Loucy (cell line): ENCODE results near the gene DSC1.

Source experiments
- H2AFZ ChIP-seq: fragments of 200-600 bp; sonication (generic); 2 replicates; pipeline ENCODE4 v1.6.0; 2016; ENCODE audit warnings: antibody characterized with exemption, mild to moderate bottlenecking, low read length, moderate library complexity
- H3F3A ChIP-seq: fragments of 200-600 bp; 2 replicates; pipeline ENCODE4 v1.6.0; 2016; ENCODE audit warnings: antibody characterized with exemption, low read depth, mild to moderate bottlenecking
- H3K27me3 ChIP-seq: fragments of 200-600 bp; sonication (generic); 2 replicates; pipeline ENCODE4 v1.6.1; 2014; ENCODE audit warnings: low read length, mild to moderate bottlenecking; ENCODE audit not compliant: insufficient read depth, poor library complexity, severe bottlenecking
- H3K36me3 ChIP-seq: fragments of 200-600 bp; sonication (generic); 2 replicates; pipeline ENCODE4 v1.6.1; 2016; ENCODE audit warnings: low read length; ENCODE audit not compliant: insufficient read depth
- H3K4me1 ChIP-seq: fragments of 200-600 bp; sonication (generic); 2 replicates; pipeline ENCODE4 v1.5.1; 2014; ENCODE audit warnings: low read length, mild to moderate bottlenecking; ENCODE audit not compliant: insufficient read depth, poor library complexity, severe bottlenecking
- H3K4me2 ChIP-seq: fragments of 200-600 bp; sonication (generic); 2 replicates; pipeline ENCODE4 v1.6.0; 2014; ENCODE audit warnings: antibody characterized with exemption, low read length, low read depth, mild to moderate bottlenecking; ENCODE audit not compliant: poor library complexity, severe bottlenecking
- H3K4me3 ChIP-seq: fragments of 200-600 bp; sonication (generic); 2 replicates; pipeline ENCODE4 v1.5.1; 2014; ENCODE audit warnings: low read length, mild to moderate bottlenecking, mixed read lengths; ENCODE audit not compliant: poor library complexity, severe bottlenecking
- H3K79me2 ChIP-seq: fragments of 200-600 bp; sonication (generic); 2 replicates; pipeline ENCODE4 v1.6.1; 2014; ENCODE audit warnings: low read length; ENCODE audit not compliant: insufficient read depth
- H3K9ac ChIP-seq: fragments of 200-600 bp; sonication (generic); 2 replicates; pipeline ENCODE4 v1.6.0; 2014; ENCODE audit warnings: mild to moderate bottlenecking, low read depth, low read length, moderate library complexity; ENCODE audit not compliant: poor library complexity, severe bottlenecking
- H3K9me2 ChIP-seq: fragments of 200-600 bp; sonication (generic); replicated peaks from 2 replicates; pipeline ENCODE4 v1.6.1; 2016; ENCODE audit warnings: low read depth, low read length, mixed read lengths
- H3K9me3 ChIP-seq: fragments of 200-600 bp; sonication (generic); 2 replicates; pipeline ENCODE4 v1.6.1; 2014; ENCODE audit warnings: mild to moderate bottlenecking, antibody characterized with exemption, low read length, low read depth; ENCODE audit not compliant: insufficient read depth
- H4K20me1 ChIP-seq: fragments of 200-600 bp; sonication (generic); 2 replicates; pipeline ENCODE4 v1.6.0; 2014; ENCODE audit warnings: antibody characterized with exemption, low read length, mild to moderate bottlenecking; ENCODE audit not compliant: insufficient read depth, poor library complexity, severe bottlenecking
- EZH2phosphoT487 ChIP-seq: fragments of 200-600 bp; IDR thresholded peaks from 2 replicates; pipeline ENCODE4 v1.6.1; 2018; ENCODE audit warnings: antibody characterized with exemption, mild to moderate bottlenecking, moderate library complexity, borderline replicate concordance
- TF ChIP-seq, protein P1 (sequence below): fragments of 200-600 bp; sonication (generic); conservative IDR thresholded peaks from 2 replicates; pipeline ENCODE4 v1.5.1; 2014; ENCODE audit warnings: mild to moderate bottlenecking, antibody characterized with exemption, low read length

DSC1 gene

DNA sequence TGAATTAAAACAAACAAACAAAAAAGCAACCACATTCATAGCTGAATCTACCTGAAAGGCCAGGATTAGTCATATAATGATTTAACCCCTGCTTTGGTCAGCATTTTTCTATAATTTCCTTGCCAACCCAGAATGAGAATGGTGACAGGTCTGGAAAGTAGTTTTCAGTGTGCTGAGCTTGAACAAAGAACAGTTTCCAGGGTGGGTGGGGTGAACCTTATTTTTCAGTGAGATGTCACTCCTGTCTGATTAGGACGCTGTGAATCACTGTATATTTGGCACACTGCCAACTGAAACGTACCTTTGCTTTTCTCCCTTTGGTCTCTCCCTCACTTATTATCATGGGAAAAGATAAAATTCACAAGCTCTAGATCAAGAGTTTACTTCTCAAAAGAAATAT, 35.0 kb upstream of the DSC1 start:
- H3K9ac ChIP-seq = no peak overlapping the region
- TF ChIP-seq, protein P1, sequence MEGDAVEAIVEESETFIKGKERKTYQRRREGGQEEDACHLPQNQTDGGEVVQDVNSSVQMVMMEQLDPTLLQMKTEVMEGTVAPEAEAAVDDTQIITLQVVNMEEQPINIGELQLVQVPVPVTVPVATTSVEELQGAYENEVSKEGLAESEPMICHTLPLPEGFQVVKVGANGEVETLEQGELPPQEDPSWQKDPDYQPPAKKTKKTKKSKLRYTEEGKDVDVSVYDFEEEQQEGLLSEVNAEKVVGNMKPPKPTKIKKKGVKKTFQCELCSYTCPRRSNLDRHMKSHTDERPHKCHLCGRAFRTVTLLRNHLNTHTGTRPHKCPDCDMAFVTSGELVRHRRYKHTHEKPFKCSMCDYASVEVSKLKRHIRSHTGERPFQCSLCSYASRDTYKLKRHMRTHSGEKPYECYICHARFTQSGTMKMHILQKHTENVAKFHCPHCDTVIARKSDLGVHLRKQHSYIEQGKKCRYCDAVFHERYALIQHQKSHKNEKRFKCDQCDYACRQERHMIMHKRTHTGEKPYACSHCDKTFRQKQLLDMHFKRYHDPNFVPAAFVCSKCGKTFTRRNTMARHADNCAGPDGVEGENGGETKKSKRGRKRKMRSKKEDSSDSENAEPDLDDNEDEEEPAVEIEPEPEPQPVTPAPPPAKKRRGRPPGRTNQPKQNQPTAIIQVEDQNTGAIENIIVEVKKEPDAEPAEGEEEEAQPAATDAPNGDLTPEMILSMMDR = no peak
- no peak for TF ChIP-seq EZH2phosphoT487
- H4K20me1 ChIP-seq = no peaks in the 10 kb centered on the region
- no peaks in the 10 kb centered on the region for H3K9me3 ChIP-seq
- no peaks in the 10 kb centered on the region for H3K79me2 ChIP-seq
- H3K4me3 ChIP-seq = no peak overlapping the region
- no peaks in the 10 kb centered on the region for H3K4me1 ChIP-seq
- H3K36me3 ChIP-seq = no peaks in the 10 kb centered on the region
- no peak overlapping the region for H3K4me2 ChIP-seq
- no peaks in the 10 kb centered on the region for H3F3A ChIP-seq
- H2AFZ ChIP-seq = no peak overlapping the region
- no peaks in the 10 kb centered on the region for H3K27me3 ChIP-seq
- H3K9me2 ChIP-seq = no peaks in the 10 kb centered on the region

DNA sequence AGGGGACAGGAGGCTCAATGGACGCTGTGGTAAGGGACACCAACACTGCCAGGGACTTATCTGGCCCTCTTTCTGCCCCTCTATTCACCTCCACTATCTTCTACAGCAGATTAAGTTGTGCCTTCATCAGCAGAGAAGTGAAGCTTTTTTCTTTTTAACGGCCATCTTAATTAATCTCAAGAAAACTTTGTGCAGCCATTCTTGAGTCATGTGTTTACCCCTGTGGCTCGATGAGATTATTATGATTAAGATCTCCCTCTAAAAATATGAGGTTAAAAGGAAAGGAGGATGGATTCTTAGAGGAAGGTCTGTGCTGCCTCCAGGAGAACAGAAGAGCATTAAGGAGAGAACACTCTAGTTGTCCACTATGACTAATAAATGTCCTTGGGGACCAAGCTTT, 32.4 kb upstream of the DSC1 start:
- TF ChIP-seq EZH2phosphoT487 = no peak
- TF ChIP-seq, protein P1 = no peak
- no peaks in the 10 kb centered on the region for H4K20me1 ChIP-seq
- H3K4me3 ChIP-seq = no peak overlapping the region
- no peaks in the 10 kb centered on the region for H3K27me3 ChIP-seq
- H3K9me3 ChIP-seq = no peaks in the 10 kb centered on the region
- H3K9ac ChIP-seq = no peak overlapping the region
- no peaks in the 10 kb centered on the region for H3K4me1 ChIP-seq
- H2AFZ ChIP-seq = no peak overlapping the region
- H3K9me2 ChIP-seq = no peaks in the 10 kb centered on the region
- no peaks in the 10 kb centered on the region for H3K36me3 ChIP-seq
- no peaks in the 10 kb centered on the region for H3K79me2 ChIP-seq
- H3F3A ChIP-seq = no peaks in the 10 kb centered on the region
- H3K4me2 ChIP-seq = no peak overlapping the region

DNA sequence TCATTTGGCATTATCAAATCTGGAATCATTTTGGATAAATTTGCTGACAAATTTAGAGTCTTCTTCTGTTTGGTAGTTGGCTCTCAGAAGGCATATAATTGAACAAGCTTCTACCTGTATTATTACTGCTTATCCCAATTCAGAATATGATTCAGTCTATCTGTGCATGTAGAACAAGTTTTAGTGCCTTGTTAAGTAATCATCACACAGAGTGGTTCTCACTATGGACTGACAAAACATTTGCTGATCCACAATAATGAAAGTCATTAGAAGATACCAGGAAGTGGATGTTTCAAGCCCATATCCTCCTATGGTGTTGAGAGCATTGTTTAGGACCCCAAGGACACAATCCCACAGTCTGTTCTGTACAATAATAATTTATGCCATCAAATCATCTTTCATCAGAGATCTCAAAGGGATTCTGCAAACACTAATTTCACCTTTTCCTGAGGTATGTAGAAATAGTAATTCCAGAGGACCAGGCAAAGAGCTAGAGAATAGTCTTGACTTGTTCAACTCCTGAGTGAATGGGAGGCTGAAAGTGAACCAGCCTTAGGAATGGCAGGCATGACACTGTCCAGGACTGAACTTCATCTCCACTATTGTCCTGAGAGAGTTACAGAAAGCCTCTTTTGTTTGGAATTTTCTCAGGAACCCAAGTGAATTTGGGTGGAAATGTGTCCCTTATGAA, 29.6 kb upstream of the DSC1 start:
- Histone ChIP-seq H4K20me1 (no peaks in the 10 kb centered on the region), H3K4me2 (no peak overlapping the region), H3K36me3 (no peaks in the 10 kb centered on the region), H3K9ac (no peak overlapping the region), H3K4me3 (no peak overlapping the region), H3K27me3 (no peaks in the 10 kb centered on the region), H2AFZ (no peak overlapping the region), H3K4me1 (no peaks in the 10 kb centered on the region), H3K79me2 (no peaks in the 10 kb centered on the region), H3F3A (no peaks in the 10 kb centered on the region), H3K9me3 (no peaks in the 10 kb centered on the region), H3K9me2 (no peaks in the 10 kb centered on the region)
- no peak for TF ChIP-seq EZH2phosphoT487
- TF ChIP-seq, protein P1 = no peak
